ENCODE results near the gene MACROD2.

The MACROD2 gene

GRCh38 chr20:14711652-14712051 is 716.3 kb downstream of the MACROD2 start:
- CTCF ChIA-PET: no interaction called here
- no peak for DNase-seq (ENCODE audit: low spot score)
- POLR2A ChIA-PET (ENCODE audit: low non-redundant PET): no interaction called here
- no peak overlapping the region for H3K27ac ChIP-seq
- TF ChIP-seq, protein P1, sequence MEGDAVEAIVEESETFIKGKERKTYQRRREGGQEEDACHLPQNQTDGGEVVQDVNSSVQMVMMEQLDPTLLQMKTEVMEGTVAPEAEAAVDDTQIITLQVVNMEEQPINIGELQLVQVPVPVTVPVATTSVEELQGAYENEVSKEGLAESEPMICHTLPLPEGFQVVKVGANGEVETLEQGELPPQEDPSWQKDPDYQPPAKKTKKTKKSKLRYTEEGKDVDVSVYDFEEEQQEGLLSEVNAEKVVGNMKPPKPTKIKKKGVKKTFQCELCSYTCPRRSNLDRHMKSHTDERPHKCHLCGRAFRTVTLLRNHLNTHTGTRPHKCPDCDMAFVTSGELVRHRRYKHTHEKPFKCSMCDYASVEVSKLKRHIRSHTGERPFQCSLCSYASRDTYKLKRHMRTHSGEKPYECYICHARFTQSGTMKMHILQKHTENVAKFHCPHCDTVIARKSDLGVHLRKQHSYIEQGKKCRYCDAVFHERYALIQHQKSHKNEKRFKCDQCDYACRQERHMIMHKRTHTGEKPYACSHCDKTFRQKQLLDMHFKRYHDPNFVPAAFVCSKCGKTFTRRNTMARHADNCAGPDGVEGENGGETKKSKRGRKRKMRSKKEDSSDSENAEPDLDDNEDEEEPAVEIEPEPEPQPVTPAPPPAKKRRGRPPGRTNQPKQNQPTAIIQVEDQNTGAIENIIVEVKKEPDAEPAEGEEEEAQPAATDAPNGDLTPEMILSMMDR (conservative IDR thresholded peaks at IDR 0.05; ENCODE audit: low read depth): no peak

- H3K27ac ChIP-seq: no peak overlapping the region
- TF ChIP-seq, protein P1 (conservative IDR thresholded peaks at IDR 0.05; ENCODE audit: low read depth): no peak
- POLR2A ChIA-PET (ENCODE audit: low non-redundant PET): no interaction called here
- CTCF ChIA-PET: no interaction called here
- DNase-seq (ENCODE audit: low spot score): peak; percentile 93
Measured at GRCh38 chr20:14712302-14712739, 717.0 kb downstream of the MACROD2 start.

GRCh38 chr20:14715400-14715799 is 720.1 kb downstream of the MACROD2 start:
- H3K27ac ChIP-seq: no peak overlapping the region
- ChIA-PET CTCF (interaction anchor here (0.6 kb wide), 1 partner anchor 874 kb away, joined by 3 read pairs; no protein-coding TSS in a partner anchor), POLR2A (ENCODE audit: low non-redundant PET) (no interaction called here)
- DNase-seq (ENCODE audit: low spot score): no peak
- TF ChIP-seq, protein P1 (conservative IDR thresholded peaks at IDR 0.05; ENCODE audit: low read depth): no peak

DNA sequence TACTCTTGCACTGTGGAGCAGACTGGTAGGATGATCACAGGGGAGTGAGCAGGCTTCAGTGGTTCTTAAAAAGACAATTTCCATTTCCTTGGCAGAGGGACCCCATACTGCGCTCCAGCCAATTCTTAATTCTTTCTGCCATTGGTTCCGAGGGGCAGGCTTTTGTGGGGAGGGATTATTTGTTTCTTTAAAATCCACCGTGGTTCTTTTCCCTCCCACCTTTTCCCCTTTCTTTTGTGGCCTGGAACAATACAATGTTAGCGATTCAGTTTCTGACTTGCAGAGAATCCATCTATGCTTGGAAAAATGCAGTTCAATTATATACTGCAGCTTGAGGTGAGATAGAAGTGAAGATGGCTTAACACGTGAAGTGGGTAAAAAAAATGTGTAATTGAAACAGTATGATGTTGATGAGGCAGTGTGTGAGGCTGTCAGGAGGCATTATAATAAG is 721.1 kb downstream of the MACROD2 start:
- TF ChIP-seq, protein P1 (conservative IDR thresholded peaks at IDR 0.05; ENCODE audit: low read depth): no peak
- no peak overlapping the region for H3K27ac ChIP-seq
- DNase-seq (ENCODE audit: low spot score): no peak
- ChIA-PET CTCF (no interaction called here), POLR2A (ENCODE audit: low non-redundant PET) (no interaction called here)

DNA sequence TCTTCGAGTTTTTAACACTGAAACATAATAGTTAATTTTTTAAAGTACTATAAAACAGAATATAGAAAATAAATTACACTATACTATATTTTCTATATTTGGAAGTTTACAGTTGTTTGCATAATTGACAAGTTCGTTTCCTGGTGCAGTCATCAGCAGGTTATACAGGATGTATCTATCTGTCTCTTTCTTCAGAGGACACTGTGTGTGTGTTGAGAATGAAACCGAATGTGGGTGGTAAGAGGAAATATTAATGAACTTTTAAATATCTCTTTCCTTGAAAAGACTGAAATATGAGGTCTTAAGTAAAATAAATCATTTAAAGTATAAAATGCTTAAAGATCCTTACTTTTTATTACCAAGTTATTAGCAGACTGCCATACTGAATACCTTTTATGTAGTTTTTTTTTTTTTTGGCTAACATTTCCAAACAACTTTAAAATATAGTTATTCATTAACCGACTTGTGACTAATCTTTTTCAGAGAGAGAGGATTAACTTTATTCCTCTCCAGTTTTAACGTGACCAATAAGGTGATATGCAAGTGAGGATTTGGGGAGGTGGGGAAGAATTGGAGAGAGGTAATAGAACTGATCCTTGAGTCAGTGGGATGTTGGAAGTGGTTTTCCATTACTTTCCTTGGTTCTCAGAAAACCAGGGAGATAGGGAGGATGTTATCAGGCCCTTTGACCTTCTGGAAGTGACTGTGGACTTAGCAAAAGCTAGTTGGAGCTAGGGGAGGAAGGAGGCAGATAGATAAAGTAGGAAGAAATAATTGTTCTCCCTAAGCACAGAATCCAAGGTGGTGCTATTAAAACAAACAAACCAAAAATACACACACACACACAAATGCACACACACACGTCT is 722.1 kb downstream of the MACROD2 start:
- TF ChIP-seq, protein P1 (conservative IDR thresholded peaks at IDR 0.05; ENCODE audit: low read depth): no peak
- POLR2A ChIA-PET (ENCODE audit: low non-redundant PET): no interaction called here
- CTCF ChIA-PET: interaction anchor here (0.7 kb wide), 1 partner anchor 94 kb away, joined by 4 read pairs; no protein-coding TSS in a partner anchor
- H3K27ac ChIP-seq: no peak overlapping the region
- DNase-seq (ENCODE audit: low spot score): no peak

- TF ChIP-seq, protein P1 (conservative IDR thresholded peaks at IDR 0.05; ENCODE audit: low read depth): no peak
- no peak overlapping the region for H3K27ac ChIP-seq
- DNase-seq (ENCODE audit: low spot score): no peak
- POLR2A ChIA-PET (ENCODE audit: low non-redundant PET): no interaction called here
- CTCF ChIA-PET: no interaction called here
Measured at GRCh38 chr20:14720251-14720650, 724.9 kb downstream of the MACROD2 start.
